PC-3 (cell line): ENCODE results near the gene PHF2. TPM values are rescaled to one million over a fixed set of nuclear protein-coding genes. Genes with fewer than 3 reads are reported as not detected.

ENCODE experiments used
- ATAC-seq: fragments of 200-7000 bp; cut with Tn5 transposase; 2 replicates; pipeline ENCODE4 v1.9.1; 2020; ENCODE audit warnings: mild to moderate bottlenecking, moderate library complexity
- BruUV-seq: library from RNA; stranded (reverse); fragments of 400-500 nt; replicated peaks from 2 replicates; lab custom pipeline; 2021; lab: Mats Ljungman, UMichigan
- CTCF ChIA-PET: fragments of 300-600 bp; sonication (Branson Sonifier 250); formaldehyde crosslinking; loops from one replicate; lab custom pipeline; 2022; ENCODE audit warnings: antibody characterized with exemption; lab: Charles Lee
- POLR2A ChIA-PET: fragments of 300-600 bp; sonication (Branson Sonifier 250); formaldehyde crosslinking; loops from one replicate; lab custom pipeline; 2022; ENCODE audit warnings: antibody characterized with exemption; ENCODE audit not compliant: unreplicated experiment; lab: Charles Lee
- DNase-seq: peaks from one replicate; pipeline ENCODE4 v3.0.0-alpha.2; 2015
- H2AFZ ChIP-seq: fragments of 300-600 bp; sonication (generic); 2 replicates; pipeline ENCODE4 v1.6.0; 2016; ENCODE audit warnings: antibody characterized with exemption, low read length
- H3F3A ChIP-seq: fragments of 300-600 bp; sonication (generic); one replicate; pipeline ENCODE4 v1.6.0; 2017; ENCODE audit warnings: antibody characterized with exemption, low read length, control low read depth, mild to moderate bottlenecking; ENCODE audit not compliant: unreplicated experiment
- H3K27ac ChIP-seq: fragments of 300-600 bp; sonication (generic); 2 replicates; pipeline ENCODE4 v1.5.1; 2016; ENCODE audit warnings: mild to moderate bottlenecking, low read length
- H3K27me3 ChIP-seq: fragments of 300-600 bp; sonication (generic); 2 replicates; pipeline ENCODE4 v1.6.1; 2016; ENCODE audit warnings: low read length, mixed read lengths
- H3K36me3 ChIP-seq: fragments of 300-600 bp; sonication (generic); 2 replicates; pipeline ENCODE4 v1.6.1; 2016; ENCODE audit warnings: low read depth, mixed run types, low read length, mixed read lengths
- H3K4me1 ChIP-seq: fragments of 300-600 bp; sonication (generic); 2 replicates; pipeline ENCODE4 v1.5.1; 2016; ENCODE audit warnings: low read length; ENCODE audit not compliant: insufficient read depth
- H3K4me2 ChIP-seq: fragments of 300-600 bp; sonication (generic); 2 replicates; pipeline ENCODE4 v1.6.0; 2016; ENCODE audit warnings: low read length
- H3K4me3 ChIP-seq: fragments of 300-600 bp; sonication (generic); 2 replicates; pipeline ENCODE4 v1.5.1; 2016; ENCODE audit warnings: mild to moderate bottlenecking, low read length, mixed read lengths
- H3K79me2 ChIP-seq: fragments of 300-600 bp; sonication (generic); 2 replicates; pipeline ENCODE4 v1.6.1; 2017; ENCODE audit warnings: low read length, mixed read lengths
- H3K9ac ChIP-seq: fragments of 300-600 bp; sonication (generic); 2 replicates; pipeline ENCODE4 v1.6.0; 2016; ENCODE audit warnings: mild to moderate bottlenecking, low read length
- H3K9me2 ChIP-seq: fragments of 300-600 bp; sonication (generic); replicated peaks from 2 replicates; pipeline ENCODE4 v1.6.1; 2016; ENCODE audit warnings: mixed run types, low read length, mixed read lengths
- H3K9me3 ChIP-seq: fragments of 300-600 bp; sonication (generic); 2 replicates; pipeline ENCODE4 v1.6.1; 2016; ENCODE audit warnings: low read length, mixed read lengths
- H4K20me1 ChIP-seq: fragments of 300-600 bp; sonication (generic); 2 replicates; pipeline ENCODE4 v1.6.1; 2016; ENCODE audit warnings: low read length, mixed read lengths
- CTCF ChIP-seq: fragments of 300-600 bp; sonication (generic); conservative IDR thresholded peaks from 2 replicates; pipeline ENCODE4 v1.5.1; 2017; ENCODE audit warnings: antibody characterized with exemption, low read depth, mild to moderate bottlenecking, low read length
- EZH2 ChIP-seq: fragments of 300-600 bp; sonication (generic); IDR thresholded peaks from one replicate; pipeline ENCODE4 v1.6.1; 2017; ENCODE audit warnings: antibody characterized with exemption, mild to moderate bottlenecking, low read length; ENCODE audit not compliant: unreplicated experiment
- EZH2phosphoT487 ChIP-seq: fragments of 300-600 bp; sonication (generic); IDR thresholded peaks from 2 replicates; pipeline ENCODE4 v1.6.1; 2018; ENCODE audit warnings: mild to moderate bottlenecking, antibody characterized with exemption, low read length, borderline replicate concordance
- intact Hi-C: fragments of 100-400 bp; cut with micrococcal nuclease; formaldehyde crosslinking; loops from 2 replicates; pipeline ENCODE4 v1.9.0; 2023
- total RNA-seq: library from RNA; depleted of rRNA; stranded (reverse); fragments of >200 nt; gene quantifications from 2 replicates; pipeline ENCODE4 v1.2.3, GENCODE V29; 2014

Gene PHF2
- total RNA-seq, 1 experiment from 2014 or later: 10.6 TPM

- ChIA-PET CTCF (no interaction called here), POLR2A (no interaction called here)
- no peak overlapping the region for H3K4me3 ChIP-seq
- no peaks in the 10 kb centered on the region for H3K27me3 ChIP-seq
- no peak overlapping the region for H3K9ac ChIP-seq
- H3K4me2 ChIP-seq: no peak overlapping the region
- 0 out of 2 replicates have a peak, but pooled peaks cover 3% of the 10 kb centered on the region for H3K79me2 ChIP-seq
- no peaks in the 10 kb centered on the region for H3K9me3 ChIP-seq
- H4K20me1 ChIP-seq: no peaks in the 10 kb centered on the region
- intact Hi-C loops: no loop called here
- H3K27ac ChIP-seq: no peak overlapping the region
- no TSS peak for BruUV-seq
- H2AFZ ChIP-seq: no peak overlapping the region
- H3K9me2 ChIP-seq: no peaks in the 10 kb centered on the region
- no peaks in the 10 kb centered on the region for H3K4me1 ChIP-seq
- TF ChIP-seq EZH2phosphoT487 (no peak), EZH2 (no peak), CTCF (no peak)
- H3F3A ChIP-seq: no peaks in the 10 kb centered on the region
- ATAC-seq: no peak
- no peak for DNase-seq
- H3K36me3 ChIP-seq: no peaks in the 10 kb centered on the region
Observed at GRCh38 chr9:93601666-93602065, 25.3 kb downstream of the PHF2 start.

- Histone ChIP-seq H4K20me1 (no peaks in the 10 kb centered on the region), H2AFZ (no peak overlapping the region), H3K4me2 (no peak overlapping the region), H3K4me1 (no peaks in the 10 kb centered on the region), H3K9me2 (no peaks in the 10 kb centered on the region), H3K4me3 (no peak overlapping the region), H3K36me3 (no peaks in the 10 kb centered on the region), H3F3A (no peaks in the 10 kb centered on the region), H3K27ac (no peak overlapping the region), H3K27me3 (no peaks in the 10 kb centered on the region), H3K9me3 (no peaks in the 10 kb centered on the region), H3K9ac (no peak overlapping the region), H3K79me2 (no peaks in the 10 kb centered on the region)
- intact Hi-C loops: no loop called here
- ChIA-PET CTCF (no interaction called here), POLR2A (no interaction called here)
- BruUV-seq: no TSS peak
- ATAC-seq (no peak), DNase-seq (no peak)
- TF ChIP-seq EZH2phosphoT487: no peak
- TF ChIP-seq EZH2: no peak
- no peak for TF ChIP-seq CTCF
Observed at GRCh38 chr9:93603011-93603410, 26.6 kb downstream of the PHF2 start.

GRCh38 chr9:93603906-93604326 lies 27.5 kb downstream of the PHF2 start:
- CTCF ChIA-PET: no interaction called here
- POLR2A ChIA-PET: no interaction called here

More at GRCh38 chr9:93603906-93604326, 27.5 kb downstream of the PHF2 start:
- no peak overlapping the region for H3K4me2 ChIP-seq
- H2AFZ ChIP-seq: no peak overlapping the region
- intact Hi-C loops: no loop called here
- no peak for DNase-seq
- H3K27ac ChIP-seq: no peak overlapping the region
- no peaks in the 10 kb centered on the region for H3K4me1 ChIP-seq
- H3K27me3 ChIP-seq: no peaks in the 10 kb centered on the region
- no peaks in the 10 kb centered on the region for H3K36me3 ChIP-seq
- H3K9me3 ChIP-seq: no peaks in the 10 kb centered on the region
- H3F3A ChIP-seq: no peaks in the 10 kb centered on the region
- TF ChIP-seq EZH2 (no peak), CTCF (no peak), EZH2phosphoT487 (no peak)
- no TSS peak for BruUV-seq
- H3K4me3 ChIP-seq: no peak overlapping the region
- no peak overlapping the region for H3K9ac ChIP-seq
- no peaks in the 10 kb centered on the region for H3K79me2 ChIP-seq
- no peaks in the 10 kb centered on the region for H4K20me1 ChIP-seq
- H3K9me2 ChIP-seq: no peaks in the 10 kb centered on the region
- no peak for ATAC-seq
